ENCODE data around the gene VIPR2.
"Not testable (repeated sequence)": the region's sequence is repeated elsewhere in the genome, so short reads cannot be mapped to it uniquely, and the experiment has no call there.

Gene VIPR2

GRCh38 chr7:159007364-159007995 is 137.2 kb downstream of the VIPR2 start:
- no peak for DNase-seq (ENCODE audit: low read depth)
- TF ChIP-seq, protein P1, sequence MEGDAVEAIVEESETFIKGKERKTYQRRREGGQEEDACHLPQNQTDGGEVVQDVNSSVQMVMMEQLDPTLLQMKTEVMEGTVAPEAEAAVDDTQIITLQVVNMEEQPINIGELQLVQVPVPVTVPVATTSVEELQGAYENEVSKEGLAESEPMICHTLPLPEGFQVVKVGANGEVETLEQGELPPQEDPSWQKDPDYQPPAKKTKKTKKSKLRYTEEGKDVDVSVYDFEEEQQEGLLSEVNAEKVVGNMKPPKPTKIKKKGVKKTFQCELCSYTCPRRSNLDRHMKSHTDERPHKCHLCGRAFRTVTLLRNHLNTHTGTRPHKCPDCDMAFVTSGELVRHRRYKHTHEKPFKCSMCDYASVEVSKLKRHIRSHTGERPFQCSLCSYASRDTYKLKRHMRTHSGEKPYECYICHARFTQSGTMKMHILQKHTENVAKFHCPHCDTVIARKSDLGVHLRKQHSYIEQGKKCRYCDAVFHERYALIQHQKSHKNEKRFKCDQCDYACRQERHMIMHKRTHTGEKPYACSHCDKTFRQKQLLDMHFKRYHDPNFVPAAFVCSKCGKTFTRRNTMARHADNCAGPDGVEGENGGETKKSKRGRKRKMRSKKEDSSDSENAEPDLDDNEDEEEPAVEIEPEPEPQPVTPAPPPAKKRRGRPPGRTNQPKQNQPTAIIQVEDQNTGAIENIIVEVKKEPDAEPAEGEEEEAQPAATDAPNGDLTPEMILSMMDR (conservative IDR thresholded peaks at IDR 0.05; ENCODE audit: low read length) = no peak
- H3K4me3 ChIP-seq (ENCODE audit: low read length) = no peak overlapping the region

GRCh38 chr7:159006610-159007130 is 138.0 kb downstream of the VIPR2 start:
- no peak for DNase-seq (ENCODE audit: low read depth)
- TF ChIP-seq, protein P1 (conservative IDR thresholded peaks at IDR 0.05; ENCODE audit: low read length) = no peak
- H3K4me3 ChIP-seq (ENCODE audit: low read length) = no peak overlapping the region

- DNase-seq (ENCODE audit: low read depth); H3K4me3 ChIP-seq (ENCODE audit: low read length): not testable (repeated sequence)
Observed at GRCh38 chr7:159006022-159006609, 138.6 kb downstream of the VIPR2 start.

DNA sequence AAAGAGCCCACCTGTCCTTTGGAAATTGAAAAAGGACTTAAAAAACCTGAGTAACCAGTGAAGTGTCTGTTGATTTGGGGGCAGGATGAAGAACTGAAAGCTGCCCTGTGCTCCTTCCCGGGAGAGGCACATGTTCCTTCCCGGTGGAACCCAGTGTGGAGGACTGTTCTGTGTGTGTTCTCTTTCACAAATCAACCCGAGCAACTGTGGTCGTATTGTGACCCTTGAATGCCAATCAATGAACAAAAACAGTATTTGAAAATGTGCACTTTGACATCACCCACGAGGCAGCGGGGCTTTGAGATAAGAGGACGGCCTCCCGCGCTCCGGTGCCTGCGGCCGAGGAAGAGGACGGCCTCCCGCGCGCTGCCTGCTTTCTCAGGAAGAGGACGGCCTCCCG is 139.0 kb downstream of the VIPR2 start:
- H3K4me3 ChIP-seq (ENCODE audit: low read length) = no peak overlapping the region
- TF ChIP-seq, protein P1 (conservative IDR thresholded peaks at IDR 0.05; ENCODE audit: low read length) = no peak
- DNase-seq (ENCODE audit: low read depth) = no peak

DNA sequence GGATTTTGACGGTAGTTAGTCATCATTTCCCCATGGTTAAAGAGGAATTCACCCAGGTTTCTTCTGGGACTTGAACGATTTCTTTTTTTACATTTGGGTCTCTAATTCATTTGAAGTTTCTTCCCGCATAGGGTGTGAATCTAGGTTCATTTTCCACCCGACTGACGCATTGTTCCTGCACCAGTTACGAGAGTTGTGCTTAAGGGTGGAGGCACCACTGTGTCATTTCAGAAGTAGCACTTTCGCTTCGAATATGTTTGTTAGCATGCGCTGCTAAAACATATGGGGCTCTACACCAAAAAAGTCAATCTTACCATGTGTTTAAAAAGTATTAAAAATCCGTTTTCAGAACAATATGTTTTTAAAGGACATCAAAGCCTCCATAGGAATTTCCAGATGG is 140.3 kb downstream of the VIPR2 start:
- DNase-seq (ENCODE audit: low read depth) = no peak
- TF ChIP-seq, protein P1 (conservative IDR thresholded peaks at IDR 0.05; ENCODE audit: low read length) = no peak
- no peak overlapping the region for H3K4me3 ChIP-seq (ENCODE audit: low read length)

GRCh38 chr7:159001811-159002210 is 142.9 kb downstream of the VIPR2 start:
- TF ChIP-seq, protein P1 (conservative IDR thresholded peaks at IDR 0.05; ENCODE audit: low read length) = no peak
- H3K4me3 ChIP-seq (ENCODE audit: low read length) = no peak overlapping the region
- DNase-seq (ENCODE audit: low read depth) = no peak

- H3K4me3 ChIP-seq (ENCODE audit: low read length) = no peak overlapping the region
- TF ChIP-seq, protein P1 (conservative IDR thresholded peaks at IDR 0.05; ENCODE audit: low read length) = no peak
- no peak for DNase-seq (ENCODE audit: low read depth)
Observed at GRCh38 chr7:159000859-159001435, 143.7 kb downstream of the VIPR2 start.

Measured in AG10803 (cell line).